Head of caudate nucleus (tissue), 42 donors: Measurements from ENCODE around the gene PBX2.

Experiments
- DNase-seq, 42 donors: peaks; one replicate each; pipeline versions ENCODE4 v3.0.0 to v3.0.0-alpha.2; 2020 to 2021; ENCODE audit warnings: mixed read lengths in 7 of 42
- intact Hi-C: fragments of 100-400 bp; cut with DNase I; formaldehyde crosslinking; loops from one replicate; pipeline ENCODE4 v1.15.0; 2022

The PBX2 gene

DNA sequence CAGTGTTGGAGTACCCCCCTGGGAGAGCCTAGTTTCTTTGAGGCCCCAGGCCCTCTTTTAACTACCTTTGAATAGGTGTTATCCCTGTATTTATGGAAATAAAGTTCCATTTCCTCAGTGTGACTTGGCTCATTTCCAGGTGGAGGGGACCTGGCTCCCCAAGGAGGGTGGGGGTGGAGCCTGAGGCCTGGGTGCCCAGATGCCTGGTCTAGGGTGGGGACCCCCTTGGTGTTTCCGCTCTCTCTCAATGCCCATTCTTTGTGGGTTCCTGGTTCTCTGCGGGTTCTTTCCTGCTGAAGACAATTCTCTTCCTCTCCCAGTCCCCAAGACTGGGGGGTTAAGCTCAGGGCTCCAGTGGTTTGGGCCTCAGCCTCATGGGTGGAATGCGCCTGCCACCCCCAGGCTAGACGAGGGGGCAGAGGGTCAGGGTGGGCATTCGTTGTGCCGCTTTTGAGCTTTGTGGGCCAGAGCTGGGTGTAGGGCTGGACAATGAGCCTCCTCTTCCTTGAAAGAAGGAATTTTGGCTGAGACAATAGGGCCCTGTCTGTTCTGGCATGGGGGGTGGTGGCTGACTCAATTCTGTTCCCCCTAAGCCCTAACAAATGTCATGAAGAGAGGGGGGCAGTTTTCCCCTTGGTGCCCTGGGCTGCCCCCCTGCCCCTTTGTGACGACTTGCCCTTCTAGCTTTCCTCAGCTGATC lies 26.3 kb downstream of the PBX2 start:
- intact Hi-C loops: no loop called here
- peak in 27 of 42 donors; percentile 27 to 74 (median 51) for DNase-seq

DNA sequence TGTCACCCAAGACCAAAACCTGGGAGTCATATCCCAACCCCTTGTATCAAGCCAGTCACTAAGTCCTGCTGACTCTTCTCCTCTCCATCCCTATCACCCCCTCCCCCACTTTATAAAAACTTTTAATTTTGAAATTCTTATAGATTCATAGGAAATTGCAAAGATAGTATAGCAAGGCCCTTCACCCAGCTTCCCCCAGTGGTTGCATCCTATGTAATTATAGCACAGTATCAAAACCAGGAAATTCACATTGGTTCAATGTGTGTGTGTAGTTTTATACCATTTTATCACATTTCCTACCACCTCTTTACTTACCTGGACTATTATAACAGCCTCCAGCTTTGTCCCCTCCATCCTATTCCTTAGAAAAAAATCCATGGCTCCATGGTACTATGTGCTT lies 31.9 kb downstream of the PBX2 start:
- no peak for DNase-seq
- intact Hi-C loops: no loop called here

DNA sequence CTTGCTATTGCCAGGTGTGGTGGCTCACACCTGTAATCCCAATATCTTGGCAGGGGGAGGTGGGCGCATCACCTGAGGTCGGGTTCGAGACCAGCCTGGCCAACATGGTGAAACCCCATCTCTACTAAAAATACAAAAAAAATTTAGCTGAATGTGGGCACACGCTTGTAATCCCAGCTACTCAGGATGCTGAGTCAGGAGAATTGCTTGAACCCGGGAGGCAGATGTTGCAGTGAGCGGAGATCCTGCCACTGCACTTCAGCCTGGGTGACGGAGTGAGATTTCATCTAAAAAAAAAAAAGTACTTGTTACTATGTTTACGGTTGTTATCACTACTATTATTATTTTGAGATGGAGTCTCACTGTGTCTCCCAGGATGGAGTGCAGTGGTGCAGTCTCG lies 33.1 kb downstream of the PBX2 start:
- DNase-seq: no peak
- intact Hi-C loops: no loop called here

GRCh38 chr6:32154514-32155161 lies 35.4 kb downstream of the PBX2 start:
- peak in 39 of 42 donors; percentile 31 to 78 (median 57) for DNase-seq
- intact Hi-C loops: loop anchor here (2.0 kb wide), 1 partner anchor 28 kb away; no protein-coding TSS in a partner anchor

- intact Hi-C loops: loop anchor here (2.0 kb wide), 1 partner anchor 27 kb away; no protein-coding TSS in a partner anchor
- peak; percentile 76 to 96 (median 92) for DNase-seq
Observed at GRCh38 chr6:32153564-32154513, 36.2 kb downstream of the PBX2 start, which contains the start of gene PPT2. Gene PPT2, plus strand, starts transcription at chr6:32154141. Its CDS starts 454 bp downstream, at chr6:32154595.

GRCh38 chr6:32152769-32153563 lies 37.0 kb downstream of the PBX2 start:
- intact Hi-C loops: no loop called here
- DNase-seq: peak in 17 of 42 donors; percentile 20 to 65 (median 44)

DNA sequence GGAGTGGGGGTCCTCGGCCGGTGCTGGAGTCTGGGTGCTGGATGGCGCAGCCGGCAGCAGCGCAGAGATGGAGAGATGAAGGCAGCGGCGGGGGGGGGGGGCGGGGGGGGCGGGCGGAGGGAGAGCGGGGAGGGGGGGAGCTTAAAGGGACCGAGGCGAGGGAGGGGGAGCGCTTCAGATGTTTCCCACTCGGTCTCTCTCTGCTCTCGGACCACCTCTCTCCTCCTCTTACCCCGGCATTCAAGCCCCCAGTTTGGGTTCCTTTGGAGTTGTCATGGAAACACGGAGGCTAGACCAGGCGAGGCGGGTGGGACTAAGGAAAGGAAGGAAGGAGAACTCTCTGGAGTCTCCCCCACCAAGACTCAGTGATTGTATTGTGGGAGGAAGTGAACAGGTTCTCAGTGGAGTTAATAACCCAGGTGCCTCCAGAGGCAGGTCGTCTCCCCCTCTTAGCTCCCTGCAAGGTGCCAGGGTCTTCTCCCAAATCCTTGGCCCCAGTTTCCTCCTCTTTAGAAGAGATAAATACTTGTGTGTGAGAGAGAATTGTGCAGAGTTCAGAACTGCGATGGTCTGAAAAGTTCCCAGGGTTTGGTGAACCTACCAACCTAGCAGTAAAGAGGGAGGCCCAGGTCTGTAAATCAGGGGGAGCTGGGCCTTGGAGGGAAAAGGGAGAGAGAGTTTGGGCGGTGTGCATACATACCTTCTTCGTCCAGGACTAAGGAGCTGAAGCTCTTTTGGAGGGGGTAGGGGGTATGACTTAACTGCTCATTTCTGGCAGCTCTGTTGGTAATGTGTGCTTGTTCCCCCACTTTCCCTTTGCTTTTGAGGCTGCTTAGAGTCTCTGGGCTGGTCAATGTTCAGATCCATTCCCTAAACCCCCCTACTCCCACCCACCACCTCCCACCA lies 37.9 kb downstream of the PBX2 start, which contains the start of gene PRRT1:
TSS of gene PRRT1 (minus strand) at position 77 of the 906 bp plus-strand sequence. CDS start 112 bp downstream, outside the sequence.
- intact Hi-C loops: no loop called here
- DNase-seq: peak in 36 of 42 donors; percentile 22 to 78 (median 54)

DNA sequence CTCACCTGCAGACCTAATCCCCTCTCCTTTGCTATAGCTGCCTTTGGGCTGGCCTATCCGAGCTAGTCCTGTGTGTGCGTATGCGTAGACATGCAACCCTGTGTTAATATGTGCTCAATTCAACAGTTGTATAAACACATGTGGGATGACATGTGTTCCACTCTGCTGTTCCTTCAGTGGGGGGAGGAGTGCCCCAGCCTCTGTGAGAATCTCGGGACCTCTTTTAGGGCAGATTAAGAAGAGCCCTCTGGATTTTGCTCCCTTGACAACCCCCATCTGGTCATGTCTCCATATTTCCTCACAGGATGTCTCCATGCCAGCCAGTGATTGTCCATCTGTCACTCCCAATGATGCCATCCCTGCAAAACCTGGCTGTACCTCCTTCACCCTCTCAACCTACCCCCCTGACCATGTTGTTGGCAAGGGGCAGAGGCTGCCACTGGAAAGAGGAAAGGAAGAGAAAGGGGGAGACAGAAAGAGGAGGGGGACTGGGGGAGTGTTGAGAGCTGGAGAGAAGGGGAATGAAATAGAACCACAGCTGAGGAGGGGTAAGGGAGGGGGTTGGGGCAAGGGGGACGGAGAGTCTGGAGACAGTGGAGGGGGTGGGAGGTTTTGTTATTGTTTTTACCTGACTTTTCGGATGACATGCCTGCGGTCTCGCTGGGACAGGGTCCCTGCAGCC lies 38.7 kb downstream of the PBX2 start:
- peak in 12 of 42 donors; percentile 23 to 66 (median 50) for DNase-seq

DNA sequence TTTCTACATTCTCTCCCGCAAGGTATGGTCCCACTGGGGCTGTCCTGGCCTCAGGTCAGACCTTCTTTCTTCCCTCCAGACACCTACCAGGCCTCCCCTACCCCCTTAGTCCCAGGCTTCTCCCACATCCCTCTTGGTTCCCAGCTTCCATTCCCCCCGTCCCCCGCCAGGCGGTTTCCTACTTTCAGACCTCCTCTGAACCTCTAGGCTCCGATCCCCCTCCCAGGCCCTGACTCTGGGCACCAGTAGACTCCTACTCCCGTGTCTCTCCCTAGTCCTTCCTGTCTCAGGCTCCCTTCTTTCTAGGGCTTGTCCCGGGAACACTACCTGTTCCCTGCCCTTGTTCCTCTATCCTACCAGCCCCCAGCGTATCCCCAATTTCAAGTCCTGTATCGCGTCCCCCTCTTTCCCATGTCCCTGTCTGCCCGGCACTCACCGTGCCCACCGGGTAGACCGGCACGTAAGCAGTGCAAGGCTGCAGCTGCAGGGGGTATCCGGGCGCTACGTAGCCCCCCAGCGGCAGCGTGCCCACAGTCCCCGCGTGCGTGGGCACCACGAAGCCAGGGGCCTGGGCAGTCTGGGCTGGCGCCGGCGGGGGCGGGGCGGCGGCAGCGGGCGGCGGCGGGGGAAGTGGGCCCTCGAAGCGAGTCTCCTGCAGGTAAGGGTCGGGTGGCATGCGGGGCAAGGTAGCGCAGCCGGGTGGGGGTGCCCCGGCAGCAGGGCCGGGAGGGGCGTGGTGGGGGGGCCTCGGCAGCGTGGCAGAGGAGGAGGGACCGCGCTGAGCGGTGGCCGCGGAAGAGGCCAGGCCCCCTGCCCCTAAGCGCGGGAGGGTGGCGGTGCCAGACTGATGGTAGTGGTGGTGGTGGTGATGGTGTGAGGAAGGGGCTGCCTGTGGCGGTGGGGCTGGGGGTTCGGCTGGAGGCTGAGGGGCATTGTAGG lies 39.8 kb downstream of the PBX2 start:
- intact Hi-C loops: no loop called here
- peak in 1 of 42 donors; percentile 21 for DNase-seq

More for the DNA sequence above, 38.7 kb downstream of the PBX2 start:
- intact Hi-C loops: no loop called here

DNA sequence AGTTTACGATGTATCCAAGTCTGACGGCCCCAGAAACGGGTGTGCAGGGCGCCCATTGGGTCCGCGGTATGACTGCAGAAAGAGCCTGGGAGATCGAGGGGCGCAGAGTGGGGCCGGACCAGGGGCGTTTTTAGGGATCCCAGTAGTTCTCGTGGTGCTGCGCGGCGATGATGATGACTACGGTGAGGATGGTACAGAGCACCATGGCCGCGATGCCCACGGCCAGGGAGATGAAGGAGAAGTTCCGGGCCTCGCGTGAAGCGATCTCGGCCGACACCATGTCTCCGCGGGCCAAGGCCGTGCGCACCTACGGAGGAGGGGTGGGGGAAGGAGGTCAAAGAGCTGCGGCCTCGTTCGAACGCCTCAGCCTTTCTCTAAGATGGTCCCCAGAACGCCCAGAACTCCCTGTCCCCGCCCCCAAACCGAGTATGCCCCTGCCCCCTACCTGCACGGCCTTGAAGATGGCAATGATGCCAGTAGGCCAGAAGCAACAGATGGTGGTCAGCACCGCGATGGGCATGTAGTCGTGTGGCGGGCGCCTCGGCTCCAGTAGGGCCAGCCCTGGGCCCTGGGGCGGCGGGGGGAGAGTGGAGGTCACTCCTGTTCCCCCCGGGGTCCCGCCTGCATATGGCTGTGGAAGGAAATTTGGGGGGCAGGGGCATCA lies 40.8 kb downstream of the PBX2 start:
- no peak for DNase-seq
- intact Hi-C loops: no loop called here

DNA sequence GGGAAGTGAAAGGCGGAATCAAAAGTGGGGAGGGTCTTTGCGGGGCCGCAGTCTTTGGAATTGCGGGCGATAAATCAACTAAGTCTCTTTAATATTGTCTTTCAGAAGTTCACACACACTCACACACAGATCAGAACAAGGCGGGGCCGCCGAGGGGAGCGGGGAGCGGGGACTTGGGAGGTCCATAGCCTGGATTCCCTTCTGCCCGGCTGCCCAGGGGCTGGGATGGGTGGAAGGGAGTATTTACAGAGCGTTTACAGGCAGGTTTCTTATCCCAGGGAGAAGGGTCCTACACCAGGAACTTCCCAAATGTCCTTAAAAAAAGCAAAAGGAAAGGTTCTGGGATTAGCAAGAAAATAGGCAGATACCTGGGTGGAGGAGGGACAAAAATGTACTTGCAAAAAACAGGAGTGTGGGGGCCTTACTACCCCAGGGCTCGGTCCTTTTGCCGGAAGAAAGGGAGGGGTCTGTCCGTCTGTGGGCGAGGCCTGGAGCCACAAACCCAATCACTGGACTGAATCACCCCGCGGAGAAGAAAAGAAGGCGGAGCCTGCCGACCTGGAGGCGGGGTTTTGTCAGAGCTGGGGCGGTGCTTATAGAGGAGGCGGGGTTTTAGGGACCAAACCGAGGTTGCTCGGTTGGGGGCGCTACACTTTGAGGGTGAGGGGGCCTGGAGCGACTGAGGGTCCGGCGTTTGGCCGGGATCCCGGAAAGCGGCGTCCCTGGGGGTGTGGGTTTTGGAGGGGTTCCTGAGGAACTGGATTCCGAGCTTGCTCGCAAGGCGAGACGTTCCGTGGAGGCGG lies 41.5 kb downstream of the PBX2 start:
- peak in 22 of 42 donors; percentile 43 to 74 (median 56) for DNase-seq
- intact Hi-C loops: no loop called here

DNA sequence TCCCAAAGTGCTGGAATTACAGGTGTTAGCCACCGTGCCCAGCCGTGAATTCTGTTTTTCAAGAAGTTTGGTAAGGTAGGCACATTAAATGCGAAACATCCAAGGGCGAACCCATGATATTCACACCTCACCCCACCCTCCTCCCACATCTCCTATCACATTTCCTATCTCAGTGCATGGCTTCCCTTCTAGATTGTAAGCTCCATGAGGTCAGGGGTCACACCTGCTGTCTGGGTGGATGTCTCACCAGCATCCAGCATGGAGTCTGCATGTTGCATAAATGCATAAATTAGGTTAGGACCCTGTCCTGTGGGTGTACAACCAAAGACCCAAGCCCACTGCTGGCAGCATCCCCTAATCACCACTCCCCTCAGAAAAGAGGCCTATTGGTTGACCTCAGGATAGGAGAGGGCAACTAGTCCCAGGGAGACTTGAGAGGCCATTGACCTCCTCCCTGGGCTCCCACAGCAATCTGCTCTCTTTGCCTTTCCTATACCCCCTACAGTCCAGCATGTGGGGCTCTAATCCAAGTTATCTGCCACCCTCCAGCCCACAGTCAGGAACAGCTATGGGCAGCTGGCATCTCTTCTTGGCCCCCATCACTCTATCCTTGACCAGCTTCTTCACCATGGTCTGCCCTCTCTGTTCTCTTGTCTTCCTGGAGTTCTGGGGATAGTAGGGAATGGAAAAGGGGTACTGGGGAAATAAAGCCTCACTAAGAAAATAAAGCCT lies 42.4 kb downstream of the PBX2 start:
- intact Hi-C loops: no loop called here
- no peak for DNase-seq

DNA sequence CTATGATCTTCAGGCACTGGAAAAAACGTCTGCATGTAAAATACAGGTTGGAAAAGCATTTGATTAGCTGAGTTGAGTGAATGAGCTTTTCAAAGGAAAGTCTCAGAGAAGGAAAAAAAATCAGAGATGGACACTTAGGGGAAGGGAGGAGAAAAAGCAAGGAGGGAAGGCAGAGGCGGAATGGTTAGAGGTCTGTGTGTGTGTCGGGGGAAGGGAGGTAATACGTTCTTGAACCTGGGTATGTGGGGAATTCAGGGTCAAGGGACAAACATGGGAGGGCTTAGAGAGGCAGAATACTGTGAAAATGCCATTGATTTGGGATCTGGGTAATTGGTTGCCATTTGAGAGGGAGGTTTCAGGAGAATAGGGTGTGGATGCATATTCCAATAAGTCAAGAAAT lies 43.3 kb downstream of the PBX2 start:
- DNase-seq: no peak
- intact Hi-C loops: no loop called here

DNA sequence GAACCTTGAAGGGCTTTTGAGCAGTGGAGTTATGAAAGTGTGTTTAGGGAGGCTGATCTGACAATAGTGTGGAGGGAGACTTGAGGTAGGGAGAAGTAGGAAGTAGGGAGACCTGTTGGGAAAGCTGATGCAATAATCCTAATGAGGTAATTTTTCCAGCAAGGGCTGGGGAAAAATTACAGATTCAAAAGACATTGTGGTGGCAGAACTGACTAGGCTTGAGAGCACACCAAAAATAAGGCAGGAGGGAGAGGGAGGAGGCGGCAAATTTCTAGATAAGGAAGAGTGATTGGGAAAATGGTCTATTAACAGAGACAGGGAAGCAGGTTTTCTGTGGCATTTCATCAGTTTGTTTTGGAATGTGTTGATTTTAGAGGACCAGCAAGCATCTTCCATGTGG lies 43.7 kb downstream of the PBX2 start:
- intact Hi-C loops: no loop called here
- peak in 3 of 42 donors; percentile 37 to 61 (median 43) for DNase-seq
